ENCODE data around the gene ATXN1. TPM values are rescaled to one million over a fixed set of nuclear protein-coding genes. Genes with fewer than 3 reads are reported as not detected.
"Not testable (repeated sequence)": the region's sequence is repeated elsewhere in the genome, so short reads cannot be mapped to it uniquely, and the experiment has no call there.

Gene ATXN1
- polyA plus RNA-seq, 1 donor = 13.6 TPM

DNA sequence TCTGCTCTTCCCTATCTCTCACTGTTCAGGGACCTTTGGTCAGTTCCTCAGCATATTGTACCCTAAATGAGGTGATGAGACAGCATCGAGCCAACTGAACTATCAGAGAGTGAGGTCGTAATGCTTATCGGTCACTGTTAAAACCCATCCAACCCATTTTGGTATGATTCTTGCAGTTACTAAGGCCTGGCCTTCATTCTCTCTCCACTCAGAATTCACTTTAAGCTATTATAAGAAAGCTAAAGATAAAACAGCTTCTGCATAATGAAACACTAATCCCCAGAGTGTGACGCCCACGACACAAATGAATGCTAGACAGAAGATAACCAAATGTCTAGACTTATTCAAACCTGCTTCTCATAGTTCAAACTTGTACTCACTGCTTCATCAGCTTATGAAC, 347.1 kb downstream of the ATXN1 start:
- Histone ChIP-seq H3K27ac (ENCODE audit: low read length) (peak overlapping the region; percentile 24), H3K9me3 (ENCODE audit: control insufficient read depth, low read depth, low read length) (no peaks in the 10 kb centered on the region), H3K4me3 (ENCODE audit: low read length) (no peak overlapping the region), H3K36me3 (ENCODE audit: control insufficient read depth, insufficient read depth, low read length) (no peaks in the 10 kb centered on the region), H3K27me3 (ENCODE audit: control insufficient read depth, insufficient read depth, low read length) (no peaks in the 10 kb centered on the region), H3K4me1 (ENCODE audit: control insufficient read depth, insufficient read depth, low read length) (no peaks in the 10 kb centered on the region)
- DNase-seq = no peak
- whole genome bisulfite sequencing (ENCODE audit: insufficient coverage, low lambda C conversion rate) = no CpG with 5 or more reads among the region's 5 CpGs

DNA sequence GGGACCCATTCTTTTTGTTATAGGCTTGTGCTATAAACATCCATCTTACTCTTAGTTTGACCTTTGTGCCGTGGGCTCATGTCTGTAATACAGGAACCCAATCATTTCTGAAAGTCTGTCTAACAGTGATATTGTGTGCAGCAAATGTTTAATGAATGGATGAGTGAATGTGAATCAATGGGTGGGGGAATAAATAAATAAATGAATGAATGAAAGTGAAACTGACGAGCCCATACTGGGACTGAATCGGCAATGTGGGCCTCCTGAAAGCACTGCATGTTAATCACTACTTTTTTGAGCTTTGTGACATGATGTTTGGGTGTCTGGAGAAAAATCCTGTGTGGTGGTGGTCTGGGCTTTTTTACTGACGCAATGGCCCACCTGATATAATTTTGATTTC, 347.9 kb downstream of the ATXN1 start:
- no peaks in the 10 kb centered on the region for H3K4me1 ChIP-seq (ENCODE audit: control insufficient read depth, insufficient read depth, low read length)
- no peak for DNase-seq
- H3K27ac ChIP-seq (ENCODE audit: low read length) = peak overlapping the region; percentile 24
- no peaks in the 10 kb centered on the region for H3K9me3 ChIP-seq (ENCODE audit: control insufficient read depth, low read depth, low read length)
- H3K4me3 ChIP-seq (ENCODE audit: low read length) = no peak overlapping the region
- no peaks in the 10 kb centered on the region for H3K36me3 ChIP-seq (ENCODE audit: control insufficient read depth, insufficient read depth, low read length)
- 80% methylated on average over 2 of the region's 4 CpGs for WGBS (ENCODE audit: insufficient coverage, low lambda C conversion rate)
- H3K27me3 ChIP-seq (ENCODE audit: control insufficient read depth, insufficient read depth, low read length) = no peaks in the 10 kb centered on the region

DNA sequence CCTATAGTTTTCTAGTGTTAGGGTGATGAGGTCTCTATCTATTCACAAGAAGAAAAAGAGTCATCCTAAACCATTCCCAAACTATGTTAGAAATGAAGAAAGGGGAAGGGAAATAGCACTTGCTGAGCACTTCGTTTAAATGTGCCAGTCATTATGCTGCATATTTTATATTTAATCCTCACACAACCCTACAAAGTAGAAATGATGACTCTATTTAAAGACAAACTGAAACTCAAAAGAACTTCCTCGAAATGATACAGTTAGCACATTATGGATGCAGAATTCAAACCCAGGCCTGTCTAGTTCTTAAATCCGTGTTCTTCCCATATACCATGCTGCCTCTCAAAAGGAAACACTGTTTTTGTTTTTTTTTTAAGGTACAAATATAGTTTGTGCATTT, 348.3 kb downstream of the ATXN1 start:
- H3K4me3 ChIP-seq (ENCODE audit: low read length) = no peak overlapping the region
- H3K4me1 ChIP-seq (ENCODE audit: control insufficient read depth, insufficient read depth, low read length) = no peaks in the 10 kb centered on the region
- no peaks in the 10 kb centered on the region for H3K9me3 ChIP-seq (ENCODE audit: control insufficient read depth, low read depth, low read length)
- no peak for DNase-seq
- 92% methylated on average over 2 of the region's 3 CpGs for WGBS (ENCODE audit: insufficient coverage, low lambda C conversion rate)
- no peaks in the 10 kb centered on the region for H3K36me3 ChIP-seq (ENCODE audit: control insufficient read depth, insufficient read depth, low read length)
- H3K27ac ChIP-seq (ENCODE audit: low read length) = no peak overlapping the region
- H3K27me3 ChIP-seq (ENCODE audit: control insufficient read depth, insufficient read depth, low read length) = no peaks in the 10 kb centered on the region

DNA sequence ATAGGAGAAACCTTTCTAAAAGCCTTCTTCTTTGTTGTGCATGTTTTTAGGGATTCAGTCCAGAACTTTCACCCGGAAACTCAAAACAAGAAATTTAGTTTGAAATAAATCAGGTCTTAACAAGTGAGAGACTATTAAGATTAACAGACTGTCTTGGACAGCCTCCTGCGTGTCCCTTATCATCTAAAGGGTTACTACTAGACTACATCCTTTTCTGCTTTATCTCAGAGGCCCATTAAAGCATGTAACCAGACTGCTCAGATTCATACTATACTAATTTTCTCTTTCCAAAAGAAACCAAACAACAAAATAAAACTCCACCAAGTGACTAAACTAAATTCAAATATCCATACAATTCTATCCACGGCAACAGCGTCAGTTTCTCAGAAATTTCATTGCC, 349.1 kb downstream of the ATXN1 start:
- Histone ChIP-seq H3K4me1 (ENCODE audit: control insufficient read depth, insufficient read depth, low read length) (no peaks in the 10 kb centered on the region), H3K4me3 (ENCODE audit: low read length) (no peak overlapping the region), H3K27ac (ENCODE audit: low read length) (no peak overlapping the region), H3K9me3 (ENCODE audit: control insufficient read depth, low read depth, low read length) (no peaks in the 10 kb centered on the region), H3K27me3 (ENCODE audit: control insufficient read depth, insufficient read depth, low read length) (no peaks in the 10 kb centered on the region), H3K36me3 (ENCODE audit: control insufficient read depth, insufficient read depth, low read length) (no peaks in the 10 kb centered on the region)
- 70% methylated on average over 2 of the region's 4 CpGs for WGBS (ENCODE audit: insufficient coverage, low lambda C conversion rate)
- no peak for DNase-seq

DNA sequence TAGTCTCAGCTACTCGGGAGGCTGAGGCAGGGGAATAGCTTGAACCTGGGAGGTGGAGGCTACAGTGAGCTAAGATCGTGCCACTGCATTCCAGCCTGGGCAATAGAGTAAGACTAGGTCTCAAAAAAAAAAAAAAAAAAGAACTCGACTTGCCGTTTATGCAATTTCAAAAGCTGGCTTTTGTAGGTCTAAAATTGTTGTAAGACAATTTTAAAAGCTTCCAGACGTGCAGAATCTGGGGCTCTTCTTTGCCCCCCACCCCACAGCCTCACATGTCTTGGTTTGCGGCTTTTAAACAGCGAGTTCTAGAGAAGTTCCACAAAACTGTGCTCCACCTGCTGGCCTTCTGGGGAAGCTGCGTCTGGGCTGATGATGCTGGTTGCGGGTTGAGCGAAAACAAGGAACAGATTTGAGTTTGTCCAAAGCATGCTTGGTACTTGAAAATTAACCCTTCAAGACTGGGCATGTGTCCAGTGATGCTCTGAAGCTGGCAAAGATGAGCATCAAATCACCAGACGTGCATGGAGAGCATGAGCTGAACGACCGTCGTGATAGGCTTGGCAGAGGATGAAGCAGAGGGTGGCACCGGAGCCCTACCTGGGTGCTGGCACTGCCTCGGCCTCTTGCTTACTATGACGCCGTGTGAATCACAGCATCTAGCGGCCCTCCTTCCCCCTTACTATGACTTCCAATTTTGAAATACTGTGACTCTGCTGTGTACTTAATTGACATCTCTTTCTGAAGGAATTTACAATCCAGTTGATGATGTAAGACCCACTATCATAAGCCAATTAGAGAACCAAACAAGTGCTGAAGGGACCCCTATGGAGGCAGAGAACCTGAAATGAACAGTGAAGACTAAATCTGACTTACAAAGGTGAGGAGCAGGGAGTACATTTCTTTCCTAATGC, 351.5 kb downstream of the ATXN1 start:
- H3K4me3 ChIP-seq (ENCODE audit: low read length) = no peak overlapping the region
- H3K36me3 ChIP-seq (ENCODE audit: control insufficient read depth, insufficient read depth, low read length) = no peaks in the 10 kb centered on the region
- H3K9me3 ChIP-seq (ENCODE audit: control insufficient read depth, low read depth, low read length) = no peaks in the 10 kb centered on the region
- peaks cover 3% of the 10 kb centered on the region for H3K4me1 ChIP-seq (ENCODE audit: control insufficient read depth, insufficient read depth, low read length)
- H3K27me3 ChIP-seq (ENCODE audit: control insufficient read depth, insufficient read depth, low read length) = no peaks in the 10 kb centered on the region
- DNase-seq = peak in 1 of 2 donors; percentile 47
- WGBS (ENCODE audit: insufficient coverage, low lambda C conversion rate) = 53% methylated on average over 3 of the region's 19 CpGs
- no peak overlapping the region for H3K27ac ChIP-seq (ENCODE audit: low read length)

DNA sequence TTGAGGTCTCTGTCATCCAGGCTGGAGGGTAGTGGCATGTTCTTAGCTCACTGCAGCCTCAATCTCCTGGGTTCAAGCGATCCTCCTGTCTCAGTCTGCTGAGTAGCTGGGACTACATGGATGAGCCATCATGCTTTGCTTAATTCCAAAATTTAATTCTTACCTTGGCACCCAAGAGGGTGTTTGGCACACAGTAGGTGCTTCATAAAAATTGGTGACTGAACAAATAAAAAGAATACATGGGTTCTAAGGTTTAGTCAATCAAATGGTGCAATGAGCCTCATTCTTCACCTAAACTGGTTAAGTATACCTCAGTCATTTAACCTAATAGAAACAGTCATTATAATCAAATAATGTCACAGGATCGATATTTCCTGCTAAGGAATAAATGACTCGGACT, 352.5 kb downstream of the ATXN1 start:
- H3K4me1 ChIP-seq (ENCODE audit: control insufficient read depth, insufficient read depth, low read length) = peaks cover 5% of the 10 kb centered on the region
- no peak for DNase-seq
- no peak overlapping the region for H3K4me3 ChIP-seq (ENCODE audit: low read length)
- WGBS (ENCODE audit: insufficient coverage, low lambda C conversion rate) = 100% methylated on average over 1 of the region's 3 CpGs
- H3K27me3 ChIP-seq (ENCODE audit: control insufficient read depth, insufficient read depth, low read length) = no peaks in the 10 kb centered on the region
- H3K9me3 ChIP-seq (ENCODE audit: control insufficient read depth, low read depth, low read length) = no peaks in the 10 kb centered on the region
- H3K27ac ChIP-seq (ENCODE audit: low read length) = no peak overlapping the region
- no peaks in the 10 kb centered on the region for H3K36me3 ChIP-seq (ENCODE audit: control insufficient read depth, insufficient read depth, low read length)

DNA sequence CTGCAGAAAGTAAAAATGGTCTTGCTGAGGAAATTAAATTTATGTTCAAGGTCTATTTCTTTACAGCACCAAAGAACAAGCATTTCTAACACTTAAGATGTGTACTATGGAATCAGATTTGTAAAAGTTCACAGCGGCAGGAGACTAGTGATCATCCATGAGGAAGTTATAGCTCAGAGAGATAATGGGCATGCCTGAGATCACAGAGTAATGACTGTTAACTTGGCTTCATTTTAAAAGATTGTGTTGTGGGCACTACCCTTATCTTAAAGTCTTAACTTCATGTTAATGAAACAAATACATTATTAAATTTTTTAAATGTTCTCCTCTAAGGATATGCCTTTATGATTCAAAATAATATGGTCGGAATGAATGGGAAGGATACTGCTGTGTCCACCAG, 354.3 kb downstream of the ATXN1 start:
- Histone ChIP-seq H3K27ac (ENCODE audit: low read length) (no peak overlapping the region), H3K4me1 (ENCODE audit: control insufficient read depth, insufficient read depth, low read length) (peaks cover 5% of the 10 kb centered on the region)
- no peak for DNase-seq

DNA sequence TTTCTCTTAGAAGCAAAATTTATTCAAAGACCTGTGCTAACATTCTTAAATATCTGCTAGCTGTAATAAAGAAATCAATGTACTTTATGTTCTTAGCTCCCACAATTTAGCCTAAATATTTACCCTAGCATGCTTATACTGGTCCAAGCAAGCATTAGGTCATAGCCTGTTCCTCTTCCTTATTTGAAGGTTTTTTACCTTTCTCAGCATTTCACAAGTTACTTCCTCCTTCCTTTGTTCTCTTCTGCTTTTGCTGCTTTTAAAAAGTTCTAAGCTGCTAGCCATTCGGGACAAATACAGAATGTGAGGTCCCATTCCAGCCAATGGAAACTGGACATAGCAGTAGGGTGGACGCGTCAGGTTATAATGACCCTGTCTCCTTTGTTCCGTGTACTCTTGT, 354.7 kb downstream of the ATXN1 start:
- not testable (repeated sequence) for H3K27ac ChIP-seq (ENCODE audit: low read length); H3K36me3 ChIP-seq (ENCODE audit: control insufficient read depth, insufficient read depth, low read length); H3K9me3 ChIP-seq (ENCODE audit: control insufficient read depth, low read depth, low read length); H3K27me3 ChIP-seq (ENCODE audit: control insufficient read depth, insufficient read depth, low read length); H3K4me1 ChIP-seq (ENCODE audit: control insufficient read depth, insufficient read depth, low read length); H3K4me3 ChIP-seq (ENCODE audit: low read length); DNase-seq
- no CpG with 5 or more reads among the region's 4 CpGs for WGBS (ENCODE audit: insufficient coverage, low lambda C conversion rate)

More for the DNA sequence above, 354.3 kb downstream of the ATXN1 start:
- Histone ChIP-seq H3K4me3 (ENCODE audit: low read length) (no peak overlapping the region), H3K36me3 (ENCODE audit: control insufficient read depth, insufficient read depth, low read length) (no peaks in the 10 kb centered on the region), H3K9me3 (ENCODE audit: control insufficient read depth, low read depth, low read length) (no peaks in the 10 kb centered on the region), H3K27me3 (ENCODE audit: control insufficient read depth, insufficient read depth, low read length) (no peaks in the 10 kb centered on the region)
- no CpG with 5 or more reads among the region's 2 CpGs for WGBS (ENCODE audit: insufficient coverage, low lambda C conversion rate)

DNA sequence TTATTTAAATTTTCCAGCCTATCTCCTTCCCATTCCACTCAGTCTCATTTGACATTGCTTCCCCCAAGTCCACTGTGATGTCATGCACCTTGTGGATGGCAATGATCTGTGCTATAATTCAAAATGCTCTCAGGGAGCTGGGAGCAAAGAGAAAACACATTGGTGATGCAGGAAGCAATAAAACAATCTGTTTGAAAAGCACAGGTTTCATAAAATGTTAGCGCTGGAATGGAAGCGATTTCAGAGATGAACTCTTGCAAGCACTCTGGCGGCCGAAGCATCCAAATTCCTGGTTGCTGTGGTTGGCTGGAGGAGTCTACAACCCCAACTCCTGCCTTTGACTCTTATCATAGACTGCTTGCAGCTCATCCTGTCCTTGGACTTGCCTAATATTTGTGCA, 355.9 kb downstream of the ATXN1 start:
- Histone ChIP-seq H3K27ac (ENCODE audit: low read length) (no peak overlapping the region), H3K4me1 (ENCODE audit: control insufficient read depth, insufficient read depth, low read length) (peaks cover 5% of the 10 kb centered on the region)
- no peak for DNase-seq

DNA sequence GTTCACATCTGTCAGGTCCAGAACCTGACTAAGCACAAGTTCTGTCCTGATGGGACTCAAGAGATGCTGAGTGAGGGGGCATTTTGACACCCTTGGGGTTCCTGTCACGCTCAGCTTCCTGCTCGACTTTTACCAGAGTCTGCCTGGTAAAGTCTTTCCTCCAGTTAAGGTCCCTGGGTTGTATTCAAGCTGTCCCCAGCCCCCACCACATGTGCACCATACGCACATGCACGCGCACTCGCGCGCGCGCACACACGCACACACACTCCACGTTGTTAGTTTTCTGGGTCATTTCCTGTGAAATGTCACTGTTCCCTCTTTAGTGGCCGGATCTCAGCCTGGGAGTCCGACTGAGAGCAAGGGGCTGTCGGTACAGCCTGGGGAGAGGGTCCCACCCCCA, 356.8 kb downstream of the ATXN1 start:
- Histone ChIP-seq H3K36me3 (ENCODE audit: control insufficient read depth, insufficient read depth, low read length) (no peaks in the 10 kb centered on the region), H3K9me3 (ENCODE audit: control insufficient read depth, low read depth, low read length) (no peaks in the 10 kb centered on the region), H3K4me3 (ENCODE audit: low read length) (no peak overlapping the region), H3K27me3 (ENCODE audit: control insufficient read depth, insufficient read depth, low read length) (no peaks in the 10 kb centered on the region), H3K4me1 (ENCODE audit: control insufficient read depth, insufficient read depth, low read length) (peaks cover 5% of the 10 kb centered on the region), H3K27ac (ENCODE audit: low read length) (no peak overlapping the region)
- DNase-seq = no peak
- WGBS (ENCODE audit: insufficient coverage, low lambda C conversion rate) = 95% methylated on average over 12 of the region's 15 CpGs

More for the DNA sequence above, 355.9 kb downstream of the ATXN1 start:
- Histone ChIP-seq H3K36me3 (ENCODE audit: control insufficient read depth, insufficient read depth, low read length) (no peaks in the 10 kb centered on the region), H3K27me3 (ENCODE audit: control insufficient read depth, insufficient read depth, low read length) (no peaks in the 10 kb centered on the region), H3K4me3 (ENCODE audit: low read length) (no peak overlapping the region), H3K9me3 (ENCODE audit: control insufficient read depth, low read depth, low read length) (no peaks in the 10 kb centered on the region)
- WGBS (ENCODE audit: insufficient coverage, low lambda C conversion rate) = 80% methylated on average over 1 of the region's 4 CpGs

DNA sequence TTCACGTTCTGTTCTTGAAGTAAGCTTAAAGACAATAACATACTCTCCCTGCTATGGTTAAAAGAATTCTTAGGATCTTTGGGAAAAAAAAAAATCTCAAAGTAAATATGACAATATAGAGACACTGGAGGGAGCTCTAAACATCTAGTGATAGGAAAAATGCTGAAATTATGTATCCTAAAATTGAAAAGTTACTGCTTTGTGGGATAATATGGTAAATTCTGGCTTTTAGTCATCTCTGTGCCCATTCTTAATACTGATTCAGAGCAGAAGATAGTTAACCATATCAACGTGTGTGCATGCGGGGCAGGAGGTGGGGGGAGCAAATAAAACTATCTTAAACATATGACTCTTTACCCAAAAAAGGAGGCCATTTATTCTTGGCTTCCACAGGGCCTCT, 357.4 kb downstream of the ATXN1 start:
- 83% methylated on average over 2 of the region's 3 CpGs for WGBS (ENCODE audit: insufficient coverage, low lambda C conversion rate)

More for the DNA sequence above, 357.4 kb downstream of the ATXN1 start:
- Histone ChIP-seq H3K4me3 (ENCODE audit: low read length) (no peak overlapping the region), H3K27ac (ENCODE audit: low read length) (no peak overlapping the region), H3K27me3 (ENCODE audit: control insufficient read depth, insufficient read depth, low read length) (no peaks in the 10 kb centered on the region), H3K36me3 (ENCODE audit: control insufficient read depth, insufficient read depth, low read length) (no peaks in the 10 kb centered on the region), H3K9me3 (ENCODE audit: control insufficient read depth, low read depth, low read length) (no peaks in the 10 kb centered on the region), H3K4me1 (ENCODE audit: control insufficient read depth, insufficient read depth, low read length) (peaks cover 5% of the 10 kb centered on the region)
- no peak for DNase-seq

Measured in large intestine (tissue), 3 donors.